ENCODE data around the gene POLD2. TPM values are rescaled to one million over a fixed set of nuclear protein-coding genes. Genes with fewer than 3 reads are reported as not detected.

The POLD2 gene
- total RNA-seq, 1 donor from 2014 or later = 103 TPM

DNA sequence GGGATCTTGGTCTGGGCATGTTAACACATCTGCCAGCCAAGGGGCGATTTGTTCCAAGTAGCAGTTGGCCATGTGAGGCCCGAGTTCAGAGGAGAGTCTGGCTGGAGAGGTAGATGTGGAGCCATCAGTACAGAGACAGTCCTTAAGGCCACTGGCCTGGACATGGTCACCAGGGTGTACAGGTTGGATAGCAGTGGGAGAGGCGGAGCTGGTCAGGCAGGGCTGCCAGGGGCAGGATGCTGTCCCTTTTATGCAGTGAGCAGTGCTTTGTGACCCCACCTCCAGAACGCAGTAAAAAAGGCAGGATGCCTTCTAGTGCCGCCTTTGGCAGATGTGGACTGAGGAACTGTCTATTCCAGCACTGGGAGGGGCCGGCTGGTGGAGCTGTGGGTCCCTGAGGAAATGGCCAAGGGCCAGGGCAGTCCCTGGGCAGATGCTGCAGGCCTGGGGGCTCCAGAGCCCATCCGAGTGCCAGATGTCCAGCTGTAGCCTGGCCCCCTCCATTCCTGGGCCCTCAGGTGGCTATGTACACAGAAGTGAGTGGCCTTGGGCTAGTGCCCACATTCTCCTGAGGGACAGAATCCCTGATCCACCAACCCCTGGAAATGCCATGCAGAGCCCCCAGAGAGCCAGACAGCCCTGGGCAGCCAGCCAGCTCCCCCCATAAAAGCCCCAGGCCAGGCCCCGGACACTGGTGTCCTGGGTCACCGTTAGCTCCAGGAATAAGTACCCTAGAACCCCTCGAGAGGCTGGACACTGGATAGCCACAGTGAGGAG is 34.9 kb upstream of the POLD2 start:
- peaks cover 2% of the 10 kb centered on the region for H3K27me3 ChIP-seq (ENCODE audit: control insufficient read depth, insufficient read depth, low read length)
- no peak for DNase-seq (ENCODE audit: low read depth)
- no peaks in the 10 kb centered on the region for H3K36me3 ChIP-seq (ENCODE audit: control insufficient read depth, insufficient read depth, low read length)
- FAIRE-seq = no peak
- H3K4me3 ChIP-seq (ENCODE audit: low read depth, low read length) = no peak overlapping the region
- TF ChIP-seq, protein P1, sequence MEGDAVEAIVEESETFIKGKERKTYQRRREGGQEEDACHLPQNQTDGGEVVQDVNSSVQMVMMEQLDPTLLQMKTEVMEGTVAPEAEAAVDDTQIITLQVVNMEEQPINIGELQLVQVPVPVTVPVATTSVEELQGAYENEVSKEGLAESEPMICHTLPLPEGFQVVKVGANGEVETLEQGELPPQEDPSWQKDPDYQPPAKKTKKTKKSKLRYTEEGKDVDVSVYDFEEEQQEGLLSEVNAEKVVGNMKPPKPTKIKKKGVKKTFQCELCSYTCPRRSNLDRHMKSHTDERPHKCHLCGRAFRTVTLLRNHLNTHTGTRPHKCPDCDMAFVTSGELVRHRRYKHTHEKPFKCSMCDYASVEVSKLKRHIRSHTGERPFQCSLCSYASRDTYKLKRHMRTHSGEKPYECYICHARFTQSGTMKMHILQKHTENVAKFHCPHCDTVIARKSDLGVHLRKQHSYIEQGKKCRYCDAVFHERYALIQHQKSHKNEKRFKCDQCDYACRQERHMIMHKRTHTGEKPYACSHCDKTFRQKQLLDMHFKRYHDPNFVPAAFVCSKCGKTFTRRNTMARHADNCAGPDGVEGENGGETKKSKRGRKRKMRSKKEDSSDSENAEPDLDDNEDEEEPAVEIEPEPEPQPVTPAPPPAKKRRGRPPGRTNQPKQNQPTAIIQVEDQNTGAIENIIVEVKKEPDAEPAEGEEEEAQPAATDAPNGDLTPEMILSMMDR (IDR thresholded peaks at IDR 0.05; ENCODE audit: insufficient read depth, low read length, severe bottlenecking) = no peak

DNA sequence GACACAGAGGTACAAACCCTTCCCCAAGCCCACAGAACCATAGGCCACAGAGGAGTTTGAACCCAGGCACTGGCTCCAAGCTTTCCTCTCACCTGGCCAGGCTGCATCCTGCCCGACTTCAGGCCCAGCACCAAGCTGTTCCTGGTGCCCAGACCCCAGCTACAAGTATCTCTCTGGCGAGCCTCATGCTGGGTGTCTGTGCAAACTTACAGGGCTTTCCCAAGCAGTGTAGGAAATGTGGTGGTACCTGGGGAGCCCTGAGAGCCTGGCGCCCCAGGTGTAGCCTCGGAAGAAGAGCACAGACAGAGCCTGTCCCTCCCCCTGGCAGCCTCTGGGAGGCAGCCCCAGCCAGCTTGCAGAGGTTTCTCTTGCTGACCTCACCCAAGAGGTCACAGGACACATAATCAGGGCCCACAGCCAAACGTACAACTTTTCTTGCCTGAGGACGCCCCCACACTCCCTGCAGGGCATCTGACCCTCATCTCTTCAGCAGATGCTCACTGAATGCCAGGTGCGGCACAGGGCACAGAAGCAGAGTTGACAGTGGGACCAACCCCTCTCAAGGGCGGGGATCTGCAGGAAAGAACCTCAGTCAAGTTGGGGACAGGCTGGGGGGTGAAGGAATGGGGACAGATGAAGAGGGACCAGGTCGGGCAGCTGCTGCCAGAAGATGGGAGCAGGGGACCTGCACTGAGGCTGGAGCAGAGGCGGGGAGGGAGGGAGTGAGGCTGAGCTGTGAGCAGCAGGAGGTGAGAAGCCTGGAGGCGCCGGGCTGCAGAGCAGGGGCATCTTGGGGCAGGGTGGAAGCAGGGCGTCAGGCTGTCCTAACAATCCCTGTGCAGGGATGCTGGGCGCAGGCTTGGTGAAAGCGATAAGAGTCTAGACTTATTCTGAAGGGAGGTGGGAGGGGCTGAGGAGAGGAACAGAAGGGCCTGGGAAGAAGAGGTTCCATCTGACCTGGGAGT is 34.0 kb upstream of the POLD2 start:
- TF ChIP-seq, protein P1 (IDR thresholded peaks at IDR 0.05; ENCODE audit: insufficient read depth, low read length, severe bottlenecking) = no peak
- no peak for DNase-seq (ENCODE audit: low read depth)
- Histone ChIP-seq H3K36me3 (ENCODE audit: control insufficient read depth, insufficient read depth, low read length) (no peaks in the 10 kb centered on the region), H3K4me3 (ENCODE audit: low read depth, low read length) (no peak overlapping the region), H3K27me3 (ENCODE audit: control insufficient read depth, insufficient read depth, low read length) (peaks cover 2% of the 10 kb centered on the region)
- no peak for FAIRE-seq

DNA sequence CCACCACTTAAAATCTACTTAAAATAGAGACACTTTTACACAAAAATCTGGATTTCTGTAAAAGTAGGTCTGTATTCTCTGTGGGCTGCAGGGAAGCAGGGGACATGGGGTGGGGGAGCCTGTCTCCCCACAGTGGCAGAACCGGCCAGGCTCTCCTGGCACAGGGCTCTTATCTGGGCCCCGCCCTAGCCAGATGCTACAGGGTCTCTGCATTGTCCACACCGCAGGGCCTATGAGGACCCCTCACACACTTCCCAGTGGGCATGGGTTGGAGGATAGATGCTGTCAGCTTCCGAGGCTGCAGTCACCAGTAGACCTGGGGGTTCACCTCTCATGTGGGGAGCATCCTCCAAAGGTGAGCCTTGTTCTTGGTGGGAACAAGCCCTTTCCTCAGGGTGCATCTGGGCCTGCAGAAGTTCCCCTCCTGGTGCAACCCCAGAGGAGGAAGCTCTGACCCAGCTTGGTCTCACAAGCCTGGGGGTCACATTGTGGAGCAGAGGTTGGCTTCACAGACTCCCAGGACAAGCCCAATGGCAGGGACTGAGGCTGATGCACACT is 33.2 kb upstream of the POLD2 start:
- Histone ChIP-seq H3K36me3 (ENCODE audit: control insufficient read depth, insufficient read depth, low read length) (no peaks in the 10 kb centered on the region), H3K27me3 (ENCODE audit: control insufficient read depth, insufficient read depth, low read length) (peaks cover 2% of the 10 kb centered on the region), H3K4me3 (ENCODE audit: low read depth, low read length) (no peak overlapping the region)
- no peak for FAIRE-seq
- DNase-seq (ENCODE audit: low read depth) = no peak
- TF ChIP-seq, protein P1 (IDR thresholded peaks at IDR 0.05; ENCODE audit: insufficient read depth, low read length, severe bottlenecking) = no peak

DNA sequence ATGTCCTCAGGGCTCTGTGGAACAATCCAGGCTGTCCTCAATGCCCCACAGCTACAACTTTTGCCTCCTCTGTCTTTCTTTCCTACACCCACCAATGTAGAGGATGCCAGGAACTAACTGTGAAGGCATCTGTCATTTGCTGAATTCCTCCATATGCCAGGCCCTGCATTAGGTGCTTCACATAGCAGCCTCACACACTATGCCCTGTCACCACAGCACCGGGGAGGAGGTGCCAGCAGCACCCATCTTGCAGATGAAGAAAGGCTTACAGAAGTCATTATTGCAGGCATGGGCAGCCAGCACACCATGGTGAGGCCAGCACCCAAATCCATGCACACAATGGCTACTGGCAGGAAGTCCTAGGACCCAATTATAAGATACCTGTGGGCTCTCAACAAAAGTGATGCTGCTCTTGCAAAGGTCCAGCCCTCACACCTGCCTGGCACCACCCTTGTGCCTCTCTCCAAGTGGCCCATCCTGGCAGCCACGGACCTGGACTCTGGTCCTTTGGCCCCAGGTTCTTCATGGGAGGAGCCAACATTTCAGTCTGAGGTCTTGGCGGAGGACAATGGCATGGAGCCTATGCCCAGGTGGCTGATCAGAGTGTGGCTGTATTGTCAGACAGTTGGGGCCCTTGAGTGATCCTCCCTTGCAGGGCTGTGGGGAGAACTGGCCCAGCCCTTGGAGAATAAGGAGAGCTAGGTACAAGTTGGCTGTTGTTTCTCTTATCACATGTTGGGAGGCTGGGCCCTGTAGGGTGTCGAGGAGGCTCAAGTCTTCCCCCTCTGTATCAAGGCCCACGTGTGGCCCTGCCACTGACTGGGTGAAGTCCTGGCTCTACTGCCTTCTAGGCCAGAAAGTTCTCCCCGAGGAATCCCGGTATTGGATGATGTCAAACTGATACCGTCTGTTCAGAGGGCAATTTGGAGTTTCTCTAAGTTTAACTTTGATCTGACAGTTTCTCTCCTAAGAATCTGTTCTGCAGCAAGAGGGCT is 32.1 kb upstream of the POLD2 start:
- H3K36me3 ChIP-seq (ENCODE audit: control insufficient read depth, insufficient read depth, low read length) = no peaks in the 10 kb centered on the region
- H3K4me3 ChIP-seq (ENCODE audit: low read depth, low read length) = no peak overlapping the region
- peak; percentile 28 for FAIRE-seq
- TF ChIP-seq, protein P1 (IDR thresholded peaks at IDR 0.05; ENCODE audit: insufficient read depth, low read length, severe bottlenecking) = no peak
- no peak for DNase-seq (ENCODE audit: low read depth)
- H3K27me3 ChIP-seq (ENCODE audit: control insufficient read depth, insufficient read depth, low read length) = peaks cover 2% of the 10 kb centered on the region

DNA sequence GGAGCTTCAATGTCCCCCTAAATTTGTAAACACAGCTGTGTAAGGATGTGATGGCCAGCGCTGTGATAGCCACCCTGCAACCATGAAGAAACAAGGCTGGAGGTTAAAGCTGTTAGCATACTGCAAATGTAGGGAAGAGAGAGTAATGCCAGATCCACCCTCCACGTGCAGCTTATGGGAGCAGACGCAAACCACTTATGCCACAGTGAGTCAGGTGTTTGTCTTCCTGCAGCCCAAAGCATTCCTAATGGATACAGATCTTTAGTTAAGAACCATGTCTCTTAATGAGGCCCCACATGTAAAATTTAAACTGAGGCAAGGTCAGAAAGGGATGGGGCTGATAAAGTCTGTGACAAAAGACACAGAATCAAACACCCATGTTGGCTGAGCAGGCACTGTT is 31.4 kb upstream of the POLD2 start:
- DNase-seq (ENCODE audit: low read depth) = no peak
- H3K4me3 ChIP-seq (ENCODE audit: low read depth, low read length) = no peak overlapping the region
- no peak for FAIRE-seq
- H3K36me3 ChIP-seq (ENCODE audit: control insufficient read depth, insufficient read depth, low read length) = no peaks in the 10 kb centered on the region
- H3K27me3 ChIP-seq (ENCODE audit: control insufficient read depth, insufficient read depth, low read length) = peaks cover 2% of the 10 kb centered on the region
- TF ChIP-seq, protein P1 (IDR thresholded peaks at IDR 0.05; ENCODE audit: insufficient read depth, low read length, severe bottlenecking) = no peak

Measured in bronchial epithelial cell (primary cell).